GM23248 (cell line): ENCODE data around the gene C16orf54.

Source experiments
- EZH2 ChIP-seq: fragments of 200-600 bp; sonication (generic); IDR thresholded peaks from 2 replicates; pipeline ENCODE4 v1.6.1; 2018; ENCODE audit warnings: antibody characterized with exemption, mild to moderate bottlenecking; ENCODE audit not compliant: insufficient read depth, poor library complexity, severe bottlenecking
- EZH2phosphoT487 ChIP-seq: fragments of 200-600 bp; sonication (generic); IDR thresholded peaks from 2 replicates; pipeline ENCODE4 v1.6.1; 2018; ENCODE audit warnings: antibody characterized with exemption, moderate library complexity, mild to moderate bottlenecking, low read depth; ENCODE audit not compliant: insufficient read depth

GRCh38 chr16:29753516-29753915, 7.7 kb upstream of the C16orf54 start:
- TF ChIP-seq EZH2 = no peak
- no peak for TF ChIP-seq EZH2phosphoT487
